Ovary (tissue), 3 donors: ENCODE measurements around the gene HSP90AB1.

Experiments used
- CTCF ChIP-seq, 3 donors: fragments of 450-650 bp in 2 of 3; fragments of 200-600 bp in 1 of 3; IDR thresholded peaks; one replicate each; pipeline versions ENCODE4 v1.5.1 to v1.8.0; 2016 to 2022; ENCODE audit warnings: antibody characterized with exemption in 3 of 3, mild to moderate bottlenecking in 1 of 3
- EP300 ChIP-seq: sonication (generic); formaldehyde crosslinking; IDR thresholded peaks from one replicate; pipeline ENCODE4 v1.6.1; 2017; ENCODE audit warnings: antibody characterized with exemption
- donor health status: DM: no; HTN: no; CAD: no.

- TF ChIP-seq CTCF (IDR thresholded peaks at IDR 0.05) (no peak), EP300 (no peak)
Observed at GRCh38 chr6:44228031-44228430, 18.9 kb upstream of the HSP90AB1 start.
